ENCODE data around the gene MS4A14. TPM values are rescaled to one million over a fixed set of nuclear protein-coding genes. Genes with fewer than 3 reads are reported as not detected.
A peak's percentile ranks its signal among the peaks of the same experiment; 100 is the strongest.
"Not testable (repeated sequence)": the region's sequence is repeated elsewhere in the genome, so short reads cannot be mapped to it uniquely, and the experiment has no call there.

Gene MS4A14
- total RNA-seq, 4 donors from 2014 or later, result 0.39 to 8.7 (median 4.1) TPM

DNA sequence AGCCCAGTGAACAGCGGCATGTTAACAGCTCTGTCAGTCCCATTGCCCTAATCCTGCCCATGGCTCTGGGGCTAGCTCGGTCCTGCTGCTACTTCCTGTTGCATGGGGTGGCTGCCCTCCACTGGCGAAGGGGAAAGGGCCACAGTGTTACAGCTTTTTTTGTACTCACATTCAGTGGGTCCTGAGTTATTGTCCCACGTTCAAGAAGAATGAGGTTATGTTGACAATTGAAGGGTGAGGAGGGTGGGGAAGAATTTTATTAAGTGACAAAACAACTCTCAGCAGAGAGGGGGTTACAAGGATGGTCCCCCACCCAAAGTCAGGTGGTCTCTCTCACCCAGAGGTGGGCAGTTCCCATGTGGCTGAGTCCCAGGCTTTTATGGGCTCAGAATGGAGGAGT, 35.6 kb upstream of the MS4A14 start:
- no peak for DNase-seq (ENCODE audit: low spot score in 2 of 2)
- no peaks in the 10 kb centered on the region for H3K4me1 ChIP-seq
- WGBS, 2 donors, result 66 to 73% methylated on average over 4 of the region's 4 CpGs
- peaks cover 0 to 10% (median 0%) of the 10 kb centered on the region in 4 donors for H3K9me3 ChIP-seq
- H3K27me3 ChIP-seq, result no peaks in the 10 kb centered on the region
- H3K36me3 ChIP-seq, result no peaks in the 10 kb centered on the region
- no peak overlapping the region for H3K4me3 ChIP-seq
- no peak overlapping the region for H3K27ac ChIP-seq
- TF ChIP-seq EP300 (IDR thresholded peaks at IDR 0.05), result no peak
- TF ChIP-seq POLR2A (IDR thresholded peaks at IDR 0.05), result no peak
- TF ChIP-seq, protein P1, sequence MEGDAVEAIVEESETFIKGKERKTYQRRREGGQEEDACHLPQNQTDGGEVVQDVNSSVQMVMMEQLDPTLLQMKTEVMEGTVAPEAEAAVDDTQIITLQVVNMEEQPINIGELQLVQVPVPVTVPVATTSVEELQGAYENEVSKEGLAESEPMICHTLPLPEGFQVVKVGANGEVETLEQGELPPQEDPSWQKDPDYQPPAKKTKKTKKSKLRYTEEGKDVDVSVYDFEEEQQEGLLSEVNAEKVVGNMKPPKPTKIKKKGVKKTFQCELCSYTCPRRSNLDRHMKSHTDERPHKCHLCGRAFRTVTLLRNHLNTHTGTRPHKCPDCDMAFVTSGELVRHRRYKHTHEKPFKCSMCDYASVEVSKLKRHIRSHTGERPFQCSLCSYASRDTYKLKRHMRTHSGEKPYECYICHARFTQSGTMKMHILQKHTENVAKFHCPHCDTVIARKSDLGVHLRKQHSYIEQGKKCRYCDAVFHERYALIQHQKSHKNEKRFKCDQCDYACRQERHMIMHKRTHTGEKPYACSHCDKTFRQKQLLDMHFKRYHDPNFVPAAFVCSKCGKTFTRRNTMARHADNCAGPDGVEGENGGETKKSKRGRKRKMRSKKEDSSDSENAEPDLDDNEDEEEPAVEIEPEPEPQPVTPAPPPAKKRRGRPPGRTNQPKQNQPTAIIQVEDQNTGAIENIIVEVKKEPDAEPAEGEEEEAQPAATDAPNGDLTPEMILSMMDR (IDR thresholded peaks at IDR 0.05), result no peak

DNA sequence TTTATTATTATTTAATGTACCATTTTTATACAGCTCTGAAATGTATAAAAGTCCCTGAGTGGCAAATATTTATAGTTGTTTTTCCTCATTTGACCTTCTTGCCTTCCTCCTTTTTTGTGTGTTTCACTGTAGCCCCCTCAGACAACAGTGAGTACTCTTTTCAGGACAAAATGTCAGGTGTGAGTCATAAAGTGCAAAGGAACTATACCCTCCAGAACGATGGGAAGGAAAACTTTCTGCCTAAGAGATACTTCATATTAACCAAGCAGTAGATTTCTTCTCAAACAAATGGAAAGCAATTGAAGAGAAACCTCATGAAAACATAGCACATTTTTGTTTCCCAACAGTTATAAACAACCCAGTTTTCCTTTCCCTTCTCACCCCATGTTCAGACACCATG, 34.0 kb upstream of the MS4A14 start:
- Histone ChIP-seq H3K4me3 (no peak overlapping the region), H3K9me3 (peaks cover 0 to 10% (median 0%) of the 10 kb centered on the region in 4 donors), H3K36me3 (no peaks in the 10 kb centered on the region), H3K27ac (no peak overlapping the region), H3K4me1 (no peaks in the 10 kb centered on the region), H3K27me3 (no peaks in the 10 kb centered on the region)
- TF ChIP-seq, protein P1 (IDR thresholded peaks at IDR 0.05), result no peak
- no peak for TF ChIP-seq EP300 (IDR thresholded peaks at IDR 0.05)
- TF ChIP-seq POLR2A (IDR thresholded peaks at IDR 0.05), result no peak
- WGBS, 2 donors, result 11 to 23% methylated on average over 1 of the region's 1 CpG
- DNase-seq (ENCODE audit: low spot score in 2 of 2), result no peak

- Histone ChIP-seq H3K4me1 (no peaks in the 10 kb centered on the region), H3K27ac (peak overlapping the region in 2 of 4 donors; percentile 18 to 19), H3K4me3 (no peak overlapping the region), H3K9me3 (peaks cover 0 to 10% (median 0%) of the 10 kb centered on the region in 4 donors), H3K36me3 (no peaks in the 10 kb centered on the region), H3K27me3 (no peaks in the 10 kb centered on the region)
- WGBS, 2 donors, result 56 to 60% methylated on average over 7 of the region's 7 CpGs
- peak; percentile 46 to 79 for DNase-seq (ENCODE audit: low spot score in 2 of 2)
- TF ChIP-seq POLR2A (IDR thresholded peaks at IDR 0.05) (no peak), EP300 (IDR thresholded peaks at IDR 0.05) (peak in 1 of 2 donors; percentile 32)
- TF ChIP-seq, protein P1 (IDR thresholded peaks at IDR 0.05), result peak; percentile 56 to 74 (median 65)
Observed at GRCh38 chr11:60363542-60364470, 32.5 kb upstream of the MS4A14 start.

GRCh38 chr11:60366262-60366904, 29.9 kb upstream of the MS4A14 start:
- not testable (repeated sequence) for H3K27me3 ChIP-seq; H3K9me3 ChIP-seq; H3K4me1 ChIP-seq; H3K27ac ChIP-seq; DNase-seq (ENCODE audit: low spot score in 2 of 2); H3K36me3 ChIP-seq; H3K4me3 ChIP-seq
- 87 to 88% methylated on average over 15 of the region's 15 CpGs for WGBS, 2 donors

GRCh38 chr11:60367009-60367408, 29.2 kb upstream of the MS4A14 start:
- TF ChIP-seq POLR2A (IDR thresholded peaks at IDR 0.05) (no peak), EP300 (IDR thresholded peaks at IDR 0.05) (no peak)
- TF ChIP-seq, protein P1 (IDR thresholded peaks at IDR 0.05), result no peak
- Histone ChIP-seq H3K9me3 (no peaks in the 10 kb centered on the region), H3K36me3 (no peaks in the 10 kb centered on the region), H3K27me3 (no peaks in the 10 kb centered on the region), H3K27ac (no peak overlapping the region), H3K4me3 (no peak overlapping the region), H3K4me1 (no peaks in the 10 kb centered on the region)
- WGBS, 2 donors, result 28 to 32% methylated on average over 2 of the region's 2 CpGs
- DNase-seq (ENCODE audit: low spot score in 2 of 2), result no peak

Measured in tibial nerve (tissue), 4 donors.